HG03135 (cell line): Measurements from ENCODE around the gene SLC35F6.
"Not testable (repeated sequence)": the region's sequence is repeated elsewhere in the genome, so short reads cannot be mapped to it uniquely, and the experiment has no call there.

Experiments
- ATAC-seq: cut with Tn5 transposase; IDR thresholded peaks from one replicate; pipeline ENCODE4 v1.9.1; 2021; ENCODE audit warnings: mild to moderate bottlenecking, moderate library complexity; ENCODE audit not compliant: unreplicated experiment

Gene SLC35F6

GRCh38 chr2:26754972-26755670 lies 9.0 kb upstream of the SLC35F6 start:
- ATAC-seq, result no peak

GRCh38 chr2:26756337-26756736 lies 7.7 kb upstream of the SLC35F6 start:
- no peak for ATAC-seq

GRCh38 chr2:26757873-26758789 lies 6.0 kb upstream of the SLC35F6 start:
- ATAC-seq, result no peak

GRCh38 chr2:26758790-26759321 lies 5.2 kb upstream of the SLC35F6 start:
- no peak for ATAC-seq

- no peak for ATAC-seq
These were observed 4.2 kb upstream of the SLC35F6 start for GRCh38 chr2:26759845-26760244.

GRCh38 chr2:26760991-26761390 lies 3.1 kb upstream of the SLC35F6 start:
- not testable (repeated sequence) for ATAC-seq

- ATAC-seq, result no peak
These were observed 1.1 kb upstream of the SLC35F6 start for GRCh38 chr2:26763019-26763418.

GRCh38 chr2:26764906-26765305 lies 822 bp downstream of the SLC35F6 start:
- no peak for ATAC-seq

GRCh38 chr2:26765475-26766200 lies 1.6 kb downstream of the SLC35F6 start:
- no peak for ATAC-seq

GRCh38 chr2:26767129-26767528 lies 3.0 kb downstream of the SLC35F6 start:
- no peak for ATAC-seq

- ATAC-seq, result no peak
These were observed 3.9 kb downstream of the SLC35F6 start for GRCh38 chr2:26767894-26768487.

- no peak for ATAC-seq
These were observed 4.6 kb downstream of the SLC35F6 start for GRCh38 chr2:26768759-26769088.

- ATAC-seq, result no peak
These were observed 5.1 kb downstream of the SLC35F6 start for GRCh38 chr2:26769089-26769761.

GRCh38 chr2:26770986-26771586 lies 7.0 kb downstream of the SLC35F6 start:
- ATAC-seq, result no peak

GRCh38 chr2:26772064-26773001 lies 8.2 kb downstream of the SLC35F6 start:
- ATAC-seq, result no peak

GRCh38 chr2:26776195-26776800 lies 12.2 kb downstream of the SLC35F6 start:
- ATAC-seq, result no peak

- ATAC-seq, result no peak
These were observed 14.0 kb downstream of the SLC35F6 start for GRCh38 chr2:26778098-26778497.

GRCh38 chr2:26778507-26778906 lies 14.4 kb downstream of the SLC35F6 start:
- ATAC-seq, result no peak
